ENCODE results near the gene TMCO1.

DNA sequence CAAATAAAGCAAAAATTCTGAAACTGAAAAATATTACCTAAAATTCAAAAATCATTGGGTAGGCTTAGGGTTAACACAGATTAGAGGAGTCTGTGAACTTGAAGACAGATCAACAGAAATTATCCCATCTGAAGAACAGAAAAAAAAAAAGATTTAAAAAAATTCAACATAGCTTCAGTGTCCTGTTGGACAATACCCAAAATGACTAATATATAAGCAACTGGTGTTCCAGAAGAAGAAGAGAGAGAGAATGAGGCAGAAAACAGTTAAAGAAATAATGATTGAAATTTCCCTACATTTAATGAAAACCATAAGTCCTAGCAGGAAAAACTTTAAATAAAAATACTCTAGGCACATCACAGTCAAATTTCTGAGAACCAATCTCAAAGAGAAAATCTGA, 31.5 kb downstream of the TMCO1 start:
- TF ChIP-seq, protein P1, sequence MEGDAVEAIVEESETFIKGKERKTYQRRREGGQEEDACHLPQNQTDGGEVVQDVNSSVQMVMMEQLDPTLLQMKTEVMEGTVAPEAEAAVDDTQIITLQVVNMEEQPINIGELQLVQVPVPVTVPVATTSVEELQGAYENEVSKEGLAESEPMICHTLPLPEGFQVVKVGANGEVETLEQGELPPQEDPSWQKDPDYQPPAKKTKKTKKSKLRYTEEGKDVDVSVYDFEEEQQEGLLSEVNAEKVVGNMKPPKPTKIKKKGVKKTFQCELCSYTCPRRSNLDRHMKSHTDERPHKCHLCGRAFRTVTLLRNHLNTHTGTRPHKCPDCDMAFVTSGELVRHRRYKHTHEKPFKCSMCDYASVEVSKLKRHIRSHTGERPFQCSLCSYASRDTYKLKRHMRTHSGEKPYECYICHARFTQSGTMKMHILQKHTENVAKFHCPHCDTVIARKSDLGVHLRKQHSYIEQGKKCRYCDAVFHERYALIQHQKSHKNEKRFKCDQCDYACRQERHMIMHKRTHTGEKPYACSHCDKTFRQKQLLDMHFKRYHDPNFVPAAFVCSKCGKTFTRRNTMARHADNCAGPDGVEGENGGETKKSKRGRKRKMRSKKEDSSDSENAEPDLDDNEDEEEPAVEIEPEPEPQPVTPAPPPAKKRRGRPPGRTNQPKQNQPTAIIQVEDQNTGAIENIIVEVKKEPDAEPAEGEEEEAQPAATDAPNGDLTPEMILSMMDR (IDR thresholded peaks at IDR 0.05) = no peak
- no peak for TF ChIP-seq EP300 (IDR thresholded peaks at IDR 0.05)
- TF ChIP-seq POLR2AphosphoS5 (IDR thresholded peaks at IDR 0.05) = no peak
- TF ChIP-seq POLR2A (IDR thresholded peaks at IDR 0.05) = no peak
